Smooth muscle cell (in vitro differentiated cells): ENCODE data around the gene CXCR2. TPM values are rescaled to one million over a fixed set of nuclear protein-coding genes. Genes with fewer than 3 reads are reported as not detected.

ENCODE experiments used
- DNase-seq: peaks from one replicate; lab custom pipeline; 2025; ENCODE audit not compliant: unreplicated experiment; lab: John Stamatoyannopoulos, UW
- H2AFZ ChIP-seq: fragments of 200-600 bp; sonication (generic); 2 replicates; pipeline ENCODE4 v1.6.0; 2016; ENCODE audit warnings: antibody characterized with exemption, low read depth, mild to moderate bottlenecking
- H3F3A ChIP-seq: fragments of 200-600 bp; sonication (generic); 2 replicates; pipeline ENCODE4 v1.6.0; 2017; ENCODE audit warnings: antibody characterized with exemption, low read depth
- H3K27ac ChIP-seq: fragments of 200-600 bp; sonication (generic); 2 replicates; pipeline ENCODE4 v1.5.1; 2016; ENCODE audit warnings: low read depth, mild to moderate bottlenecking
- H3K27me3 ChIP-seq: fragments of 200-600 bp; sonication (generic); 2 replicates; pipeline ENCODE4 v1.6.1; 2016; ENCODE audit warnings: low read depth, mild to moderate bottlenecking
- H3K36me3 ChIP-seq: fragments of 200-600 bp; sonication (generic); 2 replicates; pipeline ENCODE4 v1.5.1; 2016; ENCODE audit warnings: low read depth
- H3K4me1 ChIP-seq: fragments of 200-600 bp; sonication (generic); 2 replicates; pipeline ENCODE4 v1.5.1; 2016; ENCODE audit warnings: low read depth
- H3K4me2 ChIP-seq: fragments of 200-600 bp; sonication (generic); 2 replicates; pipeline ENCODE4 v1.6.0; 2016; ENCODE audit warnings: mild to moderate bottlenecking
- H3K4me3 ChIP-seq: fragments of 200-600 bp; sonication (generic); 2 replicates; pipeline ENCODE4 v1.5.1; 2016; ENCODE audit warnings: mild to moderate bottlenecking
- H3K79me2 ChIP-seq: fragments of 200-600 bp; sonication (generic); 2 replicates; pipeline ENCODE4 v1.6.0; 2016; ENCODE audit warnings: low read depth, mild to moderate bottlenecking
- H3K9ac ChIP-seq: fragments of 200-600 bp; sonication (generic); 2 replicates; pipeline ENCODE4 v1.6.0; 2016; ENCODE audit warnings: low read depth
- H3K9me3 ChIP-seq: fragments of 200-600 bp; sonication (generic); replicated peaks from 2 replicates; pipeline ENCODE4 v1.5.1; 2016; ENCODE audit warnings: low read depth
- H4K20me1 ChIP-seq: fragments of 200-600 bp; sonication (generic); 2 replicates; pipeline ENCODE4 v1.6.0; 2016; ENCODE audit warnings: low read depth
- CTCF ChIP-seq: fragments of 200-600 bp; sonication (generic); IDR thresholded peaks from 2 replicates; pipeline ENCODE4 v1.5.1; 2017; ENCODE audit warnings: borderline replicate concordance, mild to moderate bottlenecking, antibody characterized with exemption; ENCODE audit not compliant: insufficient read depth, poor library complexity, severe bottlenecking
- WGBS: methylation state at CpG from one replicate; pipeline ENCODE4 v1.1.7; 2016; ENCODE audit warnings: low lambda C conversion rate; 5-methylcytosine and 5-hydroxymethylcytosine counted together
- polyA plus RNA-seq: library from polyadenylated mRNA; unstranded; fragments of >200 nt; fragmentation: Nextera tagmentation; extraction: Ambion mirVana; gene quantifications from 2 replicates; pipeline ENCODE4 v1.2.1, GENCODE V29; 2016
- total RNA-seq: library from RNA; depleted of rRNA; stranded (reverse); fragments of >200 nt; gene quantifications from 2 replicates; pipeline ENCODE4 v1.2.3, GENCODE V29; 2014

CXCR2 gene
- total RNA-seq (not detected in 2 replicates), polyA plus RNA-seq (0.24 TPM in 1 of 2 replicates, not detected in the other)

GRCh38 chr2:218125626-218126080 lies at the start of gene CXCR2:
TSS of gene CXCR2 (plus strand) at chr2:218126028. CDS start at chr2:218134802, 8,774 bp downstream.
- no peaks in the 10 kb centered on the region for H3F3A ChIP-seq
- H2AFZ ChIP-seq: no peak within 1 kb of the TSS
- H3K27me3 ChIP-seq: no peaks in the 10 kb centered on the region
- H3K4me3 ChIP-seq: no peak within 1 kb of the TSS
- no peaks in the 10 kb centered on the region for H3K36me3 ChIP-seq
- no peaks in the 10 kb centered on the region for H3K9me3 ChIP-seq
- TF ChIP-seq CTCF: no peak
- peaks cover 9% of the 10 kb centered on the region for H3K4me1 ChIP-seq
- no peaks in the 10 kb centered on the region for H4K20me1 ChIP-seq
- H3K27ac ChIP-seq: no peak within 1 kb of the TSS
- H3K9ac ChIP-seq: no peak within 1 kb of the TSS
- WGBS: 85% methylated on average over 8 of the region's 8 CpGs
- no peak within 1 kb of the TSS for H3K4me2 ChIP-seq
- H3K79me2 ChIP-seq: no peaks in the 10 kb centered on the region
- no peak for DNase-seq

GRCh38 chr2:218077464-218078216 lies 48.2 kb upstream of the CXCR2 start:
- no peak for DNase-seq
- TF ChIP-seq CTCF: no peak
- H3K9me3 ChIP-seq: no peaks in the 10 kb centered on the region
- WGBS: 78% methylated on average over 9 of the region's 9 CpGs
- H3K27ac ChIP-seq: no peak overlapping the region
- no peak overlapping the region for H3K9ac ChIP-seq
- no peak overlapping the region for H2AFZ ChIP-seq
- H3K27me3 ChIP-seq: peaks cover 3% of the 10 kb centered on the region
- H3K79me2 ChIP-seq: no peaks in the 10 kb centered on the region
- H3K4me3 ChIP-seq: no peak overlapping the region
- H3F3A ChIP-seq: no peaks in the 10 kb centered on the region
- no peaks in the 10 kb centered on the region for H4K20me1 ChIP-seq
- H3K4me2 ChIP-seq: no peak overlapping the region
- no peaks in the 10 kb centered on the region for H3K36me3 ChIP-seq
- no peaks in the 10 kb centered on the region for H3K4me1 ChIP-seq

GRCh38 chr2:218079943-218080913 lies 45.6 kb upstream of the CXCR2 start:
- Histone ChIP-seq H3K4me2 (no peak overlapping the region), H2AFZ (no peak overlapping the region), H3F3A (no peaks in the 10 kb centered on the region), H3K4me1 (no peaks in the 10 kb centered on the region), H3K27ac (no peak overlapping the region), H3K27me3 (no peaks in the 10 kb centered on the region), H3K9ac (no peak overlapping the region), H3K9me3 (no peaks in the 10 kb centered on the region), H3K4me3 (no peak overlapping the region), H4K20me1 (no peaks in the 10 kb centered on the region), H3K79me2 (no peaks in the 10 kb centered on the region), H3K36me3 (no peaks in the 10 kb centered on the region)
- WGBS: 44% methylated on average over 15 of the region's 15 CpGs
- no peak for DNase-seq
- TF ChIP-seq CTCF: no peak
